IgD-negative memory B cell (primary cell): ENCODE measurements around the gene CHPF. TPM values are rescaled to one million over a fixed set of nuclear protein-coding genes. Genes with fewer than 3 reads are reported as not detected.

ENCODE experiments used
- H3K27ac Mint-ChIP-seq, 3 donors: one replicate each; pipeline ENCODE4 v1.8.0; 2020 to 2022; ENCODE audit warnings: mild to moderate bottlenecking in 3 of 3, mixed read lengths in 3 of 3, moderate library complexity in 1 of 3
- H3K27me3 Mint-ChIP-seq: one replicate; pipeline ENCODE4 v1.8.0; 2021; ENCODE audit warnings: mixed read lengths
- H3K36me3 Mint-ChIP-seq: one replicate; pipeline ENCODE4 v1.8.0; 2020; ENCODE audit warnings: mild to moderate bottlenecking, mixed read lengths
- H3K4me1 Mint-ChIP-seq, 3 donors: one replicate each; pipeline ENCODE4 v1.8.0; 2020 to 2022; ENCODE audit warnings: mixed read lengths in 3 of 3, mild to moderate bottlenecking in 1 of 3
- H3K4me3 Mint-ChIP-seq, 4 donors: one replicate each; pipeline ENCODE4 v1.8.0; 2020 to 2022; ENCODE audit warnings: mild to moderate bottlenecking in 4 of 4, mixed read lengths in 4 of 4, moderate library complexity in 3 of 4
- H3K9me3 Mint-ChIP-seq, 3 donors: one replicate each; pipeline ENCODE4 v1.8.0; 2020 to 2021; ENCODE audit warnings: mixed read lengths in 3 of 3, mild to moderate bottlenecking in 1 of 3
- polyA plus RNA-seq: library from polyadenylated mRNA; unstranded; fragments of 300-500 nt; fragmentation: Illumina TruSeq; gene quantifications from one replicate; pipeline ENCODE4 v1.2.3, GENCODE V29; 2021

The CHPF gene
- polyA plus RNA-seq, 1 donor from 2014 or later: 3.9 TPM

- no peaks in the 10 kb centered on the region for H3K9me3 Mint-ChIP-seq
- H3K4me3 Mint-ChIP-seq: no peak overlapping the region
- H3K4me1 Mint-ChIP-seq: peaks cover 0 to 5% (median 0%) of the 10 kb centered on the region in 3 donors
- H3K27ac Mint-ChIP-seq: no peak overlapping the region
- no peaks in the 10 kb centered on the region for H3K36me3 Mint-ChIP-seq
- peaks cover 9% of the 10 kb centered on the region for H3K27me3 Mint-ChIP-seq
These were observed 7.2 kb downstream of the CHPF start for GRCh38 chr2:219536425-219536824.

GRCh38 chr2:219533930-219534661 lies 9.5 kb downstream of the CHPF start:
- no peaks in the 10 kb centered on the region for H3K36me3 Mint-ChIP-seq
- peaks cover 24% of the 10 kb centered on the region for H3K27me3 Mint-ChIP-seq
- H3K4me1 Mint-ChIP-seq: no peaks in the 10 kb centered on the region
- H3K4me3 Mint-ChIP-seq: no peak overlapping the region
- no peaks in the 10 kb centered on the region for H3K9me3 Mint-ChIP-seq
- no peak overlapping the region for H3K27ac Mint-ChIP-seq

- no peak overlapping the region for H3K4me3 Mint-ChIP-seq
- H3K9me3 Mint-ChIP-seq: no peaks in the 10 kb centered on the region
- H3K27ac Mint-ChIP-seq: no peak overlapping the region
- peaks cover 37% of the 10 kb centered on the region for H3K27me3 Mint-ChIP-seq
- no peaks in the 10 kb centered on the region for H3K36me3 Mint-ChIP-seq
- H3K4me1 Mint-ChIP-seq: no peaks in the 10 kb centered on the region
These were observed 11.3 kb downstream of the CHPF start for GRCh38 chr2:219532378-219532649.

- Mint-ChIP-seq H3K36me3 (no peaks in the 10 kb centered on the region), H3K4me1 (peaks cover 0 to 1% (median 0%) of the 10 kb centered on the region in 3 donors), H3K9me3 (no peaks in the 10 kb centered on the region), H3K27ac (no peak overlapping the region), H3K4me3 (no peak overlapping the region), H3K27me3 (peaks cover 41% of the 10 kb centered on the region)
These were observed 11.8 kb downstream of the CHPF start for GRCh38 chr2:219531639-219532377.

- Mint-ChIP-seq H3K9me3 (no peaks in the 10 kb centered on the region), H3K4me1 (peaks cover 0 to 1% (median 0%) of the 10 kb centered on the region in 3 donors), H3K36me3 (no peaks in the 10 kb centered on the region), H3K27me3 (peaks cover 48% of the 10 kb centered on the region), H3K4me3 (no peak overlapping the region), H3K27ac (no peak overlapping the region)
These were observed 13.3 kb downstream of the CHPF start for GRCh38 chr2:219530048-219530963.

- Mint-ChIP-seq H3K27ac (no peak overlapping the region), H3K4me1 (peaks cover 0 to 3% (median 0%) of the 10 kb centered on the region in 3 donors), H3K36me3 (no peaks in the 10 kb centered on the region), H3K4me3 (no peak overlapping the region), H3K27me3 (peaks cover 66% of the 10 kb centered on the region), H3K9me3 (no peaks in the 10 kb centered on the region)
These were observed 16.1 kb downstream of the CHPF start for GRCh38 chr2:219527472-219527871.

- Mint-ChIP-seq H3K27me3 (peaks cover 67% of the 10 kb centered on the region), H3K4me1 (peaks cover 0 to 4% (median 1%) of the 10 kb centered on the region in 3 donors), H3K9me3 (no peaks in the 10 kb centered on the region), H3K36me3 (no peaks in the 10 kb centered on the region), H3K27ac (no peak overlapping the region), H3K4me3 (no peak overlapping the region)
These were observed 16.6 kb downstream of the CHPF start for GRCh38 chr2:219527076-219527394.

GRCh38 chr2:219526320-219527075 lies 17.1 kb downstream of the CHPF start:
- H3K36me3 Mint-ChIP-seq: no peaks in the 10 kb centered on the region
- H3K9me3 Mint-ChIP-seq: no peaks in the 10 kb centered on the region
- peaks cover 72% of the 10 kb centered on the region for H3K27me3 Mint-ChIP-seq
- no peak overlapping the region for H3K4me3 Mint-ChIP-seq
- H3K27ac Mint-ChIP-seq: no peak overlapping the region
- H3K4me1 Mint-ChIP-seq: peaks cover 0 to 7% (median 2%) of the 10 kb centered on the region in 3 donors

- Mint-ChIP-seq H3K27ac (no peak overlapping the region), H3K27me3 (peaks cover 75% of the 10 kb centered on the region), H3K9me3 (no peaks in the 10 kb centered on the region), H3K36me3 (no peaks in the 10 kb centered on the region), H3K4me3 (no peak overlapping the region), H3K4me1 (peaks cover 0 to 7% (median 2%) of the 10 kb centered on the region in 3 donors)
These were observed 17.9 kb downstream of the CHPF start for GRCh38 chr2:219525533-219526232.

GRCh38 chr2:219524817-219525216 lies 18.8 kb downstream of the CHPF start:
- no peak overlapping the region for H3K4me3 Mint-ChIP-seq
- no peaks in the 10 kb centered on the region for H3K9me3 Mint-ChIP-seq
- H3K27me3 Mint-ChIP-seq: peaks cover 69% of the 10 kb centered on the region
- peaks cover 0 to 7% (median 2%) of the 10 kb centered on the region in 3 donors for H3K4me1 Mint-ChIP-seq
- H3K36me3 Mint-ChIP-seq: no peaks in the 10 kb centered on the region
- peak overlapping the region in 1 of 3 donors; percentile 33 for H3K27ac Mint-ChIP-seq

- peaks cover 0 to 8% (median 2%) of the 10 kb centered on the region in 3 donors for H3K4me1 Mint-ChIP-seq
- H3K9me3 Mint-ChIP-seq: no peaks in the 10 kb centered on the region
- H3K4me3 Mint-ChIP-seq: peak overlapping the region in 2 of 4 donors; percentile 25 to 75
- H3K27me3 Mint-ChIP-seq: peaks cover 56% of the 10 kb centered on the region
- peaks cover under 1% of the 10 kb centered on the region for H3K36me3 Mint-ChIP-seq
- H3K27ac Mint-ChIP-seq: no peak overlapping the region
These were observed 20.5 kb downstream of the CHPF start for GRCh38 chr2:219523031-219523671.

GRCh38 chr2:219522111-219523030 lies 21.2 kb downstream of the CHPF start:
- Mint-ChIP-seq H3K27me3 (peaks cover 56% of the 10 kb centered on the region), H3K4me1 (peaks cover 0 to 8% (median 2%) of the 10 kb centered on the region in 3 donors), H3K36me3 (peaks cover 2% of the 10 kb centered on the region), H3K4me3 (peak overlapping the region in 2 of 4 donors; percentile 51 to 69), H3K27ac (no peak overlapping the region), H3K9me3 (no peaks in the 10 kb centered on the region)
